Measurements from ENCODE around the gene PARVA. TPM values are rescaled to one million over a fixed set of nuclear protein-coding genes. Genes with fewer than 3 reads are reported as not detected.

PARVA gene
- total and polyA plus RNA-seq, 2 of the 4 experiments (the other 2 are of a cell fraction): 65.2 to 80.2 TPM

GRCh38 chr11:12546122-12546521 is 168.8 kb downstream of the PARVA start (continued):
- no peak for TF ChIP-seq USF2 (IDR thresholded peaks at IDR 0.05; ENCODE audit: low read depth, low read length)

GRCh38 chr11:12546660-12547059 is 169.3 kb downstream of the PARVA start:
- H2BK15ac ChIP-seq (ENCODE audit: low read depth, low read length): no peak overlapping the region
- no peak overlapping the region for H3K23ac ChIP-seq (ENCODE audit: low read depth, low read length)
- no CpG with 5 or more reads among the region's 5 CpGs for WGBS, 2 experiments (ENCODE audit: extremely low coverage in 2 of 2, insufficient read length in 1 of 2)
- ChIA-PET POLR2A (ENCODE audit: unreplicated experiment) (no interaction called here), CTCF (no interaction called here)
- in situ Hi-C loops (cut with MboI; ENCODE audit: low sequenced_read_pairs): no loop called here
- no peak overlapping the region for H3K27ac ChIP-seq (ENCODE audit: insufficient read depth, low read length)
- H4K91ac ChIP-seq (ENCODE audit: insufficient read depth, low read depth, low read length): no peak overlapping the region
- peaks cover 16% of the 10 kb centered on the region for H3K4me1 ChIP-seq (ENCODE audit: control insufficient read depth, insufficient read depth, low read length)
- no peak for DNase-seq
- intact Hi-C loops (cut with micrococcal nuclease): no loop called here
- no peak overlapping the region for H3K56ac ChIP-seq (ENCODE audit: extremely low read depth, insufficient read depth, low read length)
- H4K8ac ChIP-seq (ENCODE audit: low read depth in 2 of 2, low read length in 2 of 2): no peak overlapping the region
- H2BK5ac ChIP-seq (ENCODE audit: low read depth, low read length, poor library complexity, severe bottlenecking): no peak overlapping the region
- peaks cover 25% of the 10 kb centered on the region for H3K9me1 ChIP-seq (ENCODE audit: insufficient read depth, low read length)
- H2BK20ac ChIP-seq (ENCODE audit: low read depth, low read length): no peak overlapping the region
- no peaks in the 10 kb centered on the region for H3K36me3 ChIP-seq (ENCODE audit: control insufficient read depth, insufficient read depth, low read length)
- peaks cover 0 to 3% of the 10 kb centered on the region in 2 experiments; a peak in 2 of 4 replicates for H3K79me1 ChIP-seq (ENCODE audit: low read depth in 1 of 2, low read length in 2 of 2)
- H2AK5ac ChIP-seq (ENCODE audit: low read depth, low read length): 0 out of 2 replicates have a peak overlapping the region, but pooled peaks have one; percentile 2
- H3K18ac ChIP-seq (ENCODE audit: low read depth, low read length): no peak overlapping the region
- no peak overlapping the region for H3K4me2 ChIP-seq (ENCODE audit: low read depth, low read length)
- no peaks in the 10 kb centered on the region for H4K20me1 ChIP-seq (ENCODE audit: insufficient read depth, low read length)
- no peak overlapping the region for H4K5ac ChIP-seq (ENCODE audit: low read depth, low read length)
- no peak overlapping the region for H2AK9ac ChIP-seq (replicated peaks; ENCODE audit: low read depth, low read length, poor library complexity)
- no peak overlapping the region for H3K9ac ChIP-seq (ENCODE audit: low read depth, low read length)
- ATAC-seq (ENCODE audit: low read depth): no peak
- H3K27me3 ChIP-seq (ENCODE audit: control insufficient read depth, insufficient read depth, low read length): no peaks in the 10 kb centered on the region
- no peak overlapping the region; the same call in 1 of the 2 replicates for H3K4ac ChIP-seq (ENCODE audit: low read depth, low read length)
- H2AFZ ChIP-seq (replicated peaks; ENCODE audit: low read length, poor library complexity): no peak overlapping the region
- dilution Hi-C loops (cut with HindIII; ENCODE audit: low sequenced_read_pairs, unreplicated experiment): no loop called here
- no peak overlapping the region for H3K4me3 ChIP-seq (ENCODE audit: insufficient read depth, low read depth, low read length)
- peaks cover 3% of the 10 kb centered on the region; the same call in 1 of the 2 replicates for H3K9me3 ChIP-seq (ENCODE audit: control insufficient read depth, insufficient read depth, low read length)
- H2BK120ac ChIP-seq (ENCODE audit: low read depth, low read length): no peak overlapping the region
- no TSS peak for BruUV-seq (replicated peaks)
- H3K14ac ChIP-seq (replicated peaks; ENCODE audit: low read depth, low read length): no peak overlapping the region
- no peak for TF ChIP-seq MAZ (IDR thresholded peaks at IDR 0.05; ENCODE audit: borderline replicate concordance, low read depth, low read length)
- no peak for TF ChIP-seq RAD21 (IDR thresholded peaks at IDR 0.05; ENCODE audit: low read length)
- no peak for TF ChIP-seq RFX5 (IDR thresholded peaks at IDR 0.05; ENCODE audit: low read depth, low read length)
- no peak for TF ChIP-seq MAFK (IDR thresholded peaks at IDR 0.05; ENCODE audit: low read depth, low read length)
- TF ChIP-seq CEBPB (IDR thresholded peaks at IDR 0.05; ENCODE audit: low read depth, low read length): no peak
- TF ChIP-seq USF2 (IDR thresholded peaks at IDR 0.05; ENCODE audit: low read depth, low read length): no peak
- no peak for TF ChIP-seq SMC3 (IDR thresholded peaks at IDR 0.05; ENCODE audit: low read depth, low read length)
- no peak for TF ChIP-seq BHLHE40 (IDR thresholded peaks at IDR 0.05; ENCODE audit: low read depth, low read length)
- TF ChIP-seq RCOR1 (IDR thresholded peaks at IDR 0.05; ENCODE audit: insufficient replicate concordance, low read length): no peak
- TF ChIP-seq NFE2L2 (IDR thresholded peaks at IDR 0.05; ENCODE audit: low read depth, low read length): no peak
- no peak for TF ChIP-seq MXI1 (IDR thresholded peaks at IDR 0.05; ENCODE audit: borderline replicate concordance, low read depth, low read length)
- TF ChIP-seq ELK1 (IDR thresholded peaks at IDR 0.05; ENCODE audit: borderline replicate concordance, low read depth, low read length): no peak
